GM12865 (cell line): ENCODE data around the gene BMP5.

Source experiments
- DNase-seq: peaks from one replicate; pipeline ENCODE4 v3.0.0; 2010; ENCODE audit warnings: low read depth
- H3K4me3 ChIP-seq: 2 replicates; pipeline ENCODE4 v1.5.1; 2011; ENCODE audit warnings: mild to moderate bottlenecking, low read depth, low read length, control low read depth
- TF ChIP-seq, protein P1 (sequence below): IDR thresholded peaks from 2 replicates; pipeline ENCODE4 v1.5.1; 2011; ENCODE audit warnings: low read length, control low read depth, low read depth, inconsistent platforms; ENCODE audit not compliant: insufficient read depth; ENCODE audit errors: missing control alignments

BMP5 gene

DNA sequence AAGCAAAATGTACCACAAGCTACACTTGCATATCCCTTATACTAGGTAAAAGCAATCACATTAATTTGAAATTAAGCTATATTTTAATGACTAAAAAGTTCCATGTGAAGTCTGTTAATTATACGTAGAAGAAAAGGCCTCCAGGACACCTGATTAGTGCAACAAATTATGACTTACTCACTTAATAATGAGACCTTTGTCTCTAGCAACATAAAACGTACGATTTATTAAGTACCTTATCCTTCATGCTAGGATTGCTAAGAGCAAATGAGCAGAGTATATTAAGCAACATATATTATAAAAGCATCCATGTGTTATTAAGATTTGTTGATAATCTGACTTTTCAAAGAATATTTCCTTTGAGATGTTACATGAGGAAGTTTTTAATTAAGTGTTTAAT lies 2.5 kb downstream of the BMP5 start:
- TF ChIP-seq, protein P1, sequence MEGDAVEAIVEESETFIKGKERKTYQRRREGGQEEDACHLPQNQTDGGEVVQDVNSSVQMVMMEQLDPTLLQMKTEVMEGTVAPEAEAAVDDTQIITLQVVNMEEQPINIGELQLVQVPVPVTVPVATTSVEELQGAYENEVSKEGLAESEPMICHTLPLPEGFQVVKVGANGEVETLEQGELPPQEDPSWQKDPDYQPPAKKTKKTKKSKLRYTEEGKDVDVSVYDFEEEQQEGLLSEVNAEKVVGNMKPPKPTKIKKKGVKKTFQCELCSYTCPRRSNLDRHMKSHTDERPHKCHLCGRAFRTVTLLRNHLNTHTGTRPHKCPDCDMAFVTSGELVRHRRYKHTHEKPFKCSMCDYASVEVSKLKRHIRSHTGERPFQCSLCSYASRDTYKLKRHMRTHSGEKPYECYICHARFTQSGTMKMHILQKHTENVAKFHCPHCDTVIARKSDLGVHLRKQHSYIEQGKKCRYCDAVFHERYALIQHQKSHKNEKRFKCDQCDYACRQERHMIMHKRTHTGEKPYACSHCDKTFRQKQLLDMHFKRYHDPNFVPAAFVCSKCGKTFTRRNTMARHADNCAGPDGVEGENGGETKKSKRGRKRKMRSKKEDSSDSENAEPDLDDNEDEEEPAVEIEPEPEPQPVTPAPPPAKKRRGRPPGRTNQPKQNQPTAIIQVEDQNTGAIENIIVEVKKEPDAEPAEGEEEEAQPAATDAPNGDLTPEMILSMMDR = no peak
- no peak for DNase-seq
- no peak overlapping the region for H3K4me3 ChIP-seq

DNA sequence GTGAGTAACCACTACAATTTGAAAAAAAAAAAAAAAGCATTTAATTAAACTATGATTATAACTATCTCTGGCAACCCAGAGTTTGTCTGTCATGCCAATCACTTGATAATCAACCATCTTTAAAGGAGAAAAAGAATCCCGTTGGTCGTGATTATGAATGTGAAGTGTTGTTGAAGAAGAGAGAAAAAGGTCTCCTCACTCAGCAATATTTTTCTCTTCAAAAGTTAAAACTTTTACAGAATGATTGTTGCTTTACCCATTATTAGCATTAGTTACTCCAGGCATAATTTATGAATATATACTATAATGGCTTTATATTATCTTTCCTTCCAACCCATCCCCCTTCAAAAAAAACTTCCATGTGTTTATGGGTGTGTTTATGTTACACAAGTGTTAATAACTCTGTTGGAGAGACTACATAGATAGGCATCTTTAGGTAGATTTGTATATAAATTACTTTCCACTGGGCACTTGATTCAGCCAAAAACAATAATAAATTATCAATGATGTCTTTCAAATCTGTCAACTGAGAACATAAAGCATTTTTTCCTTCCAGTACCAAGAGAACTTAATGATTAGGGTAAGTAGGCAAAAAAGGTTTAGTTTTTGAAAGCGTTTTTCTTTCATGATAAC lies 5.1 kb downstream of the BMP5 start:
- TF ChIP-seq, protein P1 = no peak
- H3K4me3 ChIP-seq = no peak overlapping the region
- no peak for DNase-seq

DNA sequence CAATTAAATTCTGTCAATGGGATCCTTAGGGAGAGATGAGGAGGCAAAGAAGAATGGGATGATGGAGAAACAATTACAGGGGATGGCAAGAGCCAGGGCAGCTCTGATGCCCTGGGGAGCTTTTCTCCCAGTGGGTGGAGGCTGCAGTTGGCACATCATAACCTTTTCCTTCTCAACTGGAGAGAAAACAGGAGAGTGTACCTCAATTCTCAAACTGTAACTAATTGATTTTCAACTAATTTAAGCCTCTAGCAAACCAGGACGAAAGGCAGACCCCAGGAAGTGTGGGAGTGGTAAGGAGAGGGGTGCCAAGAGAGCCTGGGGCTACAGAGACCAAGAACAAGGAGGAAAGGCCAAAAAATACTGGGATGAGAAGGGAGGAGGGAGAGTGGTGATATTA lies 5.7 kb downstream of the BMP5 start:
- TF ChIP-seq, protein P1 = no peak
- no peak overlapping the region for H3K4me3 ChIP-seq
- no peak for DNase-seq

DNA sequence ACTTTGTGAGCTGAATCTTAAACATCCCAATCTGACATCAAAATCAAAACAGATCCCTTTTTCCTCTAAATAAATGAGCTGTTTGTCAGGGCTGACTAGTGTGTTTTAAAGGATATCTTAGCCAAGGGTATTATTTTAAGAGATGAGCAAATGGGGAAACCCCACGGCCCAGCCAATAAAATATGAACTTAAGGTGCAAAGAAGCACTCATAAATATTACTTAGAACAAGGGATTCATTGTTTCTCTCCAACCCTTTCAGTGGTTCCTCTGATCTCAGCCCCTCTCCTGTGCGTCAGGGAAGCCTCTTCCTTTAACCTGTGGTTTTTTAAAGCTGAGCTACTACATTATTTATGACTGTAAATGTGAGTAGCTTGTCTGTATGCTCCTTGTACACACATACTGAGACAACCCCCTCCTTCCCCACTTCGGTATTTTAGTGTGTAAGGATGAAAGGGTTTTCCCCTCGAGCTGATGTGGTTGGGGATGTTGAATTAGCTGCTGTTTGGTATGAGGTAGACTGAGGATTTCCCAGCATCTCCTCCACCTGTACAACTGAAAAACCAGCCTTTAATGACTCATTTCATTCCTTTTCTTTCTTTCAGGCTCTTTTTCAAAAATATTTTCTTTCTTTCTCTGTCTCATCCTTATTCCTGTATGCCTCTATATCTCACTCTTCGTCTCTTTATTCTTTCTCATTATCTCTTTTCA lies 6.5 kb downstream of the BMP5 start:
- TF ChIP-seq, protein P1 = no peak
- DNase-seq = peak; percentile 88
- no peak overlapping the region for H3K4me3 ChIP-seq

DNA sequence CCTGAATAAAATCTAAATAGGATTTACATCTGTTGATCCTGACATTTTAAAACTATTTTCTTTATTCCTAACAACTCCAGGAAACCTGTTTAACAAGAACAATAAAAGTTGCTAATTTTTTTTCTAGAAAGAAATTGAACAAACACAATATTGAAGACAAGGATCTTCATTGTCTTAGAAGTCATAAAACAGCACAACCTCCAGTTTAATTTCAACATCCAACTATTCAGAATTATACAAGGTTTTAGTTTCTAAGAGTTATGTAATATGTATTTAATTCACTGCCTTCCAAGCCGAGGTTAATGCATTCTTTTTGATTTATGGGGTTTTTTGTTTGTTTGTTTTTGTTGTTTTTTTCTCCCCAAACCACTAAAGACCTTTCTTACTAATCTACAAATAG lies 7.2 kb downstream of the BMP5 start:
- H3K4me3 ChIP-seq = no peak overlapping the region
- no peak for DNase-seq
- TF ChIP-seq, protein P1 = no peak

DNA sequence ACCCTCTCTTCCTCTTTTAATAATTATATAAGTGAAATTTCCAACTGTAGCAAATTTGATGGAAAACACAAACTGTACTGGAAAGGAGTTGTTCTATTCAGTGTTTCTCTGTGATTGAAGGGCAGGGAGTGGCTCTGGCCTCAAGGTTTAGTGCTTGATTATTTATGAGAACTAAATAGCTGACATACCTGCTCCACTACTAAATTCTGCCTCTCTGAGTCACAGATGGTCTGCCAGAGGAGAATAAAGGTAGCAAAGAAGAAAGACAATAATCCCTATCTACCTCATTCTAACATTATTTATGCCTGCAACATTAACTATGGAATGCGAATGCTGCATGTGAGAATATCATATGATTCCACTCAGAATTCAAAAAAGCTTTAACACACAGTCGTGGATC lies 9.3 kb downstream of the BMP5 start:
- TF ChIP-seq, protein P1 = no peak
- DNase-seq = no peak
- H3K4me3 ChIP-seq = no peak overlapping the region
